ENCODE data around the gene CDC37. TPM values are rescaled to one million over a fixed set of nuclear protein-coding genes. Genes with fewer than 3 reads are reported as not detected.

Gene CDC37
- total RNA-seq, 1 donor from 2014 or later, result 173 TPM

DNA sequence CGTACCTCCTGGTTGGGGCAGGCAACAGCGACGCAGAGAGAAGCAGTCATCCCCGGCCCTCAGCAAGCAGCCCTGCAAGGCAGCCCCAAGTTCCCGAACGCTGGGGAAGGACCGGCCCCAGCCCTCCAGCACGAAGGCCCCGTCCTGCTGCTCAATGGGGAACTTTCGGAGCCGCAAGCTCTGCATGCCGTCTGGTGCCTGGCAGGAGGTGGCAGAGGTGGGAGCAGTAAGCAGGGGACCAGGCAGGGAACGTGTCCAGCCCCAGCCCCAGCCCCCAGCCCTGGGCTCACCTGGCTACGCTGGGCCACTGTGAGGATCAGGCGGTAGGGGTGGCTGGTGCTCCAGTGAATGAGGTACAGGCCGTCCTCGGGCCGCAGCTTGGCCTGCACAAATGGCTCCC, 41.1 kb downstream of the CDC37 start:
- no peak for DNase-seq (ENCODE audit: low spot score)

DNA sequence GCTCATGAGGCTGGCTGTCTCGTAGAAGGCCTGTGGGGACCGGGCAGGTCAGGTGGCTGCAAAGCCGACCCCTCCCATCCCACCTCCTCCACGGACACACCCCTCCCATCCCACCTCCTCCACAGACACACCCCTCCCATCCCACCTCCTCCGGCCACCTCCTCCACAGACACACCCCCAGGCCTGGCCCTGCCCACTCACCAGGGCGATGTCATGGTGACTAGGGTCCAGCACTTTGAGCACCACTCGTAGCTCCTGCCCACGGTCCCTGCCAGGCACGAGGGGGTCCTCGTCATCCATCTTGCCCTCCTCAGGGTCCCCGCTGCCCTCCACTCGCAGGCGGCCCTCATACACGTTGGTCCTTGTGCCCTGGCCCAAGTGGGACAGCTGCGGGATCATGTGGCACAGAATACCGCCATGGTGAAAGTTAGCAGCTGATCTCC, 41.8 kb downstream of the CDC37 start:
- no peak for DNase-seq (ENCODE audit: low spot score)

DNA sequence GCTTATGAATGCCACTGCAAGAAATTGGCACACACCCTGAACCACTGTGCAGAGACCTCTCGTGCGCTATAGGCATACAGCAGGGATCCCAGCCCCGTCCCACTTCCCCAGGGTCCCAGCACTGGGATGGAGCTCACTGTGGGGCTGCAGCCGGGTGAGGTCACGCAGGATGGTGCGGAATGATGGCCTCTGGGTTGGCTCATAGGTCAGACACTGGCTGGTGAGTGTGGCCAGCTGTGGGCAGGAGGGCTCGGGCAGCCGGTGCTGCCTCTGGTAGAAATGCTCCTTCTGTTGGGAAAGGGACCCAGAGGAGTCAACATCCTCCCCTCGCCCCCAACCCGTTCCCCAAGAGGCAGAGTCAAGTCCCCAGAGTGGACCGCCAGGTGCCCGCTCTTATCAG, 46.9 kb downstream of the CDC37 start:
- DNase-seq (ENCODE audit: low spot score), result no peak

DNA sequence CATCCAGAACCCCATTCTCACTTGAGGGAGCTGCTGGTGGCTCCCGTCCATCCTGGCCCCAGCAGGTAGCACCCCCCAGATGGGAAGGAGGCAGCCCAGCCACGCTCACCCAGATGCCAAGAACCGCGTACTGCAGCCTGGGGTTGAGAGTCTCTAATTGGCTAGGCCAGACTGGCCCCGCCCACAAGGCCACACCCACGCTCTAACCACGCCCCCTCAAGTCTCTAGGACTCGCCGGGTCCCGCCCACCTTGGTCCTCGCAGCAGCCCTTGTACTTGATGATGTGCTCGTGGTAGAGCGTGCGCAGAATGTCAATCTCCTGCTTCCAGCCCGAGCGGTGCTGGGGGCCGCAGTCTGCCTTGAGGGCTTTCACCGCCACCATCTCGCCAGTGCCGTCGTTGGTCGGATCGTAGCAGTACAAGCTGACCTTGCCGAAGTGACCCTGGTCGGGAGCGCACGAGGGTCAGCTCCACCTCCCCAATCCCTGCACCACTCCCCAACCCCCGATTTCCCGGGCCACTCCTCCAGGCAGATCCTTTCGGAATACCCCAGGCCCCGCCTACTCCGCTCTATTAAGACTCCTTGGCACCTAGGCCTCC, 49.5 kb downstream of the CDC37 start:
- DNase-seq (ENCODE audit: low spot score), result no peak

DNA sequence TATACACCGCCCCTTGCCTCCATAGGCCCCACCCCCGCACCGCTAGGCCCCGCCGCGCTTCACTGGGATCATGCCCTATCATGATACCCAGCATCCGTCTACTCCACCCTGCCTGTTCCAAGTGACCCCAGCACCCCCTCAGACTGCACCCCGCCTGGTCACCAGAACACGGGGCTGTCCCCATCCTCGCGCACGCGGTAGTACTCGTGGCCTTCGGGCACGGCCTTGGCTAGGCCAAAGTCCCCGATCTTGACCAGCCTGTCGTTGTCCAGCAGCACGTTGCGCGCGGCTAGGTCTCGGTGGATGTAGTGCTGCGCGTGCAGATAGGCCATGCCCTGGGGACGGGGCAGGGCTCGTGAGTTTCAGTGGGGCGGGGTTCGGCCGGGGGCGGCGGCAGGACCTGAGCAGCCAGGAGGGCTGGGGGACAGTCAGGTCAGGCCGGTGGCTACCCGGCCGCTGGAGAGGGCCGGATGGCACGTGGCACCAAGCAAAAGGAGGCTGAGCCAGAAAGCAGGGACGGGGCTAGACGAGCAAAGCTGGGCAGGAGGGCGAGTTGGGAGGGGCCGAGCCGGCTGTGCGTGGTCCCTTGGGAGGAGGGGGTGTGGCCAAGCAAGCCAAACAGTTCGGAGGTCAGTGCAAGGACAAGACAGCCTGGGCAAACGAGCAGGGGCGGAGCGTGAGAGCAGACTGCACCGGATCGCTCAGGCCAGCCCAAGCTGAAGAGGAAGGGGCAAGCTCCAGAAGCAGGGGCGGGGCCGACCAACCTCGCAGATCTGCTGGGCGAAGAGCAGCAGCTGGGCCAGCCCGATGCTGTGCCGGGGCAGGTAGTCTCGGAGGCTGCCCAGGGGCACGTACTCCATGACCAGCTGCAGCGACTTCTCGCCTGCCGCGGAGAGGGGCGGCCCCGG, 50.3 kb downstream of the CDC37 start:
- DNase-seq (ENCODE audit: low spot score), result no peak

DNA sequence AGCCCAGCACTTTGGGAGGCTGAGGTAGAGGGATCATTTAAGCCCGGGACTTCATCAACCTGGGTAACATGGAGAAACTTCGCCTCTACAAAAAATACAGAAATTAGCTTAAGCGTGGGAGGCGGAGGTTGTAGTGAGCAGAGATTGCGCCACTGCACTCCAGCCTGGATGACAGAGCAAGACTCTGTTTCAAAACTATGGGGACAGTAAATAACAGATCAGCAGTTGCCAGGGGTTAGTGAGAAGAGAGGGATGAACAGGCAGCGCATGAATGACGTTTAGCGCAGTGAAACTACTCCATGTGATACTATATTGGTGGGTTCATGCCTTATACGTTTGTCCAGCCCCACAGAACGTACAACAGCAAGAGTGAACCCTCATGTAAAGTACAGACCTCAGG, 56.8 kb downstream of the CDC37 start:
- no peak for DNase-seq (ENCODE audit: low spot score)

DNA sequence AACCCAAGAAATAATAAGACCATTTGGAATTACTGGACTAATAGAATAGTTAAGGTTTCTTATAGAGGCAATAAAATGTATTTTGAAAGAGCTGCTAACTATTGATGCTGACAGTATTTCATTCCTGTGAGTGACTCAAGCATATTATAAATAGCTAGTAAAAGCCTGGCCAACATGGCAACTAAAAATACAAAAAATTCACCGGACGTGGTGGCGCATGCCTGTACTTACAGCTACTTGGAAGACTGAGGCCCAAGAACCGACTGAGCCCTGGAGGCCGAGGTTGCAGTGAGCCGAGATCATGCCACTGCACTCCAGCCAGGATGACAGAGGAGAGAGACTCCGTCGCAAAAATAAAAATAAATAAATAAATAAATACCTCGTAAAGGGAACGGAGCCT, 58.6 kb downstream of the CDC37 start:
- no peak for DNase-seq (ENCODE audit: low spot score)

DNA sequence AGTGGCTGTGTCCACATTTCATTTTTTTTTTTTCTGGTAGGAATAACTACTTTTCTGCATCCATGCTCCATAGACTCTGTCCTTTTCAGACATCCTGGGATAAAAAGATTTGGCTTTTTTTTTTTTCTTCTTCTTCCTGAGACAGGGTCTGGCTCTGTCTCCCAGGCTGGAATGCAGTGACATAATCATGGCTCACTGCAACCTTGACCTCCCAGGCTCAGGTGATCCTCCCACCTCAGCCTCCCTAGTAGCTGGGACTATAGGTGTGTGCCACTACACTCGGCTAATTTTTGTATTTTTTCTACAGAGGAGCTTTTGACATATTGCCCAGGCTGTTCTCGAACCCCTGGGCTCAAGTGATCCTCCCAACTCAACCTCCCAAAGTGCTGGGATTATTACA, 59.8 kb downstream of the CDC37 start:
- no peak for DNase-seq (ENCODE audit: low spot score)

Small RNAs within 50 kb of the gene (microRNA-seq; reads per million reads assigned to microRNA genes)
- not detected for gene MIR1181 (ENCODE audit: borderline number of aligned reads)

Other genes starting within 250 kb of the CDC37 start
- gene DNMT1, start 208.6 kb downstream of the CDC37 start, total RNA-seq, result 57.7 TPM
- gene S1PR2, start 172.2 kb downstream of the CDC37 start, total RNA-seq, result 13.3 TPM
- 54.5 TPM for gene MRPL4, start 151.3 kb downstream of the CDC37 start, total RNA-seq
- 77.1 TPM for gene ICAM1, start 132.4 kb downstream of the CDC37 start, total RNA-seq
- 2.3 TPM for gene ICAM4, start 116.6 kb downstream of the CDC37 start, total RNA-seq
- gene ICAM5, start 113.6 kb downstream of the CDC37 start, total RNA-seq, result 1.2 TPM
- gene ZGLP1, start 93.7 kb downstream of the CDC37 start, total RNA-seq, result 0.55 TPM
- 18.2 TPM for gene FDX2, start 87.5 kb downstream of the CDC37 start, total RNA-seq
- gene RAVER1, start 70.0 kb downstream of the CDC37 start, total RNA-seq, result 23.0 TPM
- 25.0 TPM for gene ICAM3, start 63.9 kb downstream of the CDC37 start, total RNA-seq
- 91.5 TPM for gene TYK2, start 23.0 kb downstream of the CDC37 start, total RNA-seq
- gene PDE4A, start 17.0 kb upstream of the CDC37 start, total RNA-seq, result 28.5 TPM
- 71.9 TPM for gene KEAP1, start 99.8 kb upstream of the CDC37 start, total RNA-seq
- gene S1PR5, start 113.9 kb upstream of the CDC37 start, total RNA-seq, result 0.13 TPM
- gene ATG4D, start 140.4 kb upstream of the CDC37 start, total RNA-seq, result 19.0 TPM
- gene KRI1, start 162.5 kb upstream of the CDC37 start, total RNA-seq, result 21.7 TPM
- 11.4 TPM for gene CDKN2D, start 165.4 kb upstream of the CDC37 start, total RNA-seq
- 3.2 TPM for gene AP1M2, start 183.8 kb upstream of the CDC37 start, total RNA-seq
- gene SLC44A2, start 222.0 kb upstream of the CDC37 start, total RNA-seq, result 110 TPM